Adipose tissue (tissue), 3 donors: ENCODE results near the gene CDKAL1. TPM values are rescaled to one million over a fixed set of nuclear protein-coding genes. Genes with fewer than 3 reads are reported as not detected.

Experiments used
- H3K27ac ChIP-seq: one replicate; pipeline ENCODE4 v1.5.1; 2013; ENCODE audit warnings: low read depth, low read length
- WGBS, 3 donors: extraction: QIAGEN DNeasy Blood & Tissue Kit; methylation state at CpG; one replicate each; pipeline ENCODE4 v1.1.7; 2013; 5-methylcytosine and 5-hydroxymethylcytosine counted together
- polyA plus RNA-seq, 3 donors: library from polyadenylated mRNA; stranded (reverse); fragments of 200-250 nt; gene quantifications; one replicate each; pipeline ENCODE4 v1.2.3, GENCODE V29; 2013
- donor health status: healthy with polysubstance abuse.
- donor health status: Bipolar disorder and iron deficiency.
- donor health status: healthy.

Gene CDKAL1
- polyA plus RNA-seq, 3 donors, result 2.9 to 6.0 (median 3.6) TPM

DNA sequence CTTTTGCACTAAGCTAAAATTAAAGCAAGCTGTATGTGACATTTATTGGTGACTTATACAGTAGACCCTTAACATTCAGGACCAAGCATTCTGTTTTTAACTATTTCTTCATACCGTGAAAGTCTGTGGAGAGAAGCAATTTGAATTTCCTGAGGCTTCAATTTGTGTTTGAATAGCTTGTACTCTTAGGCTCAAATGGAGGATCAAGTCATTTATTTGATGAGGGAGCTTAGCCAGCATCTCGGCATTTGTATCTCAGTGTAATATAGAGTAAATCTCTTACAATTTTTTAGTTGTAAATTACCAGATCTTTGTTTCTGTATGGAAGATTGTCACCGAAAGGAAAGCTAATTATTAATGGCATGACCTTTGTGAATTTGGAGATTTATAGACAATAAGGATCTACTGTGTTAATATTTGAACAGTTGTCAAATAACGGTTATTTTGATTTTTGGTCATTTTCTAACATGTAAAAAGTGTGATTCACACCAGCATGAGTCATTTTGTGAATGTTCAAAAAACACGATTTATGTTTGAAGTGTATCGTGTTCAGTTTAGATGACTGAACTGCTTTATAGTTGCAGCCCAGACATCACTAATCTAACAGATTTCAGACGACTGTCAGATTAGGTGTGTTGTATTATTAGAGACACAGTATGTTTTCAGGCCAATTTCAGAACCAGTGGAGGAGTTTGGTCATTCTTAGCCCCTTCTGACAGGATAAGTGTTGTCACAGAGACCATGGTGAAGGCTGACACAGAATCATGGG, 332.9 kb downstream of the CDKAL1 start:
- WGBS, 3 donors, result 70 to 91% (median 88%) methylated on average over 7 of the region's 7 CpGs
- H3K27ac ChIP-seq, result no peak overlapping the region

DNA sequence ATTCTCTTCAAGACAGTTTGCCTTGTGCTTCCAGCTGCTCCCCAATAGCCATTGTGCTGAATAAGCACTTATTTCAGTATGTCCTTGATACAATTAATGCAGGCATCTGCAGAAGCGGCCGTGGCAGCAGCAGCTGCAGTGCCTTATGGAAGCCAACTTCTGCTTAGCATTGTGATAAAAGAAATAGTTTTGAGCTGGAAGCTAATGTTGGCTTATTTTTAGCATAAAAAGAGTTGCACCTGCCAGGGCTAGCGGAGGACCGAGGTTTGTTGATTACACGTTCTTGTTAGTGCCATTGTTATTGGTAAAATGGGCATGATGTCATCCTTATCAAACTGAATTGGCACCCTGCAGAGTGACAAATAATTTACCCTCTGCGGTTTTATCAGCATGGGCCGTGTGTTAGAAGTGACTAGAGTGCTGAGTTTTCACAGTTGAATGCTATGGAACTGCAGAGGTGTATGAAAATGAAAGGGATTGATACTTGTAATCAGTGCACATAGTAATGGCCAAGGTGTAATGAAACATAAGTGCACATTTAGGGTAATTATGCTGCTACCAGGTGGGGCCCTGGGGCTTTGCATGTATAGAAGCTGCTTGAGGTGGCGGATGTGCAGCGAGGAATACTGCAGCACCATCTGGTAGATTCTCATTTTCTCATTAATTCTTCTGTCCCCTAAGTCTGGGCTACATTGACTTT, 334.3 kb downstream of the CDKAL1 start:
- no peak overlapping the region for H3K27ac ChIP-seq
- WGBS, 3 donors, result 40 to 91% (median 85%) methylated on average over 9 of the region's 9 CpGs

DNA sequence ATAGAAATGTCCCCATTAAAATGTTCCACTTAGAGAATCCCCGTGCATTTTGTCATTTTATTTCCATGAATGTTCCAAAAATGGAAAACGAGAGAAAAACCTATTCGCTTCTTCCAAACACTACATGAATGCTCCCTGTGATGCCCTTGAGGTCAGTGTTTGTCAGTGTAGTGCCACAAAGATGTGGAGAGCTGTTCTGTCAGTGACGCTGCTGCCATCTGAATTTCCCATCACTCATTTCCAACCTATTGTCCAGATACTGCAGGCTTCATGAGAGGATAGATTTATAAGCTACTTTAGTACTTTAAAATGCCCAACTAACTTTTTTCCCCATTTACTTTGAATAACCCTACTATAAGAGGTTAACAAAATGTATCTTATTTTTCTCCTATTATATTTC, 335.8 kb downstream of the CDKAL1 start:
- 90 to 94% (median 91%) methylated on average over 4 of the region's 4 CpGs for WGBS, 3 donors
- H3K27ac ChIP-seq, result no peak overlapping the region

DNA sequence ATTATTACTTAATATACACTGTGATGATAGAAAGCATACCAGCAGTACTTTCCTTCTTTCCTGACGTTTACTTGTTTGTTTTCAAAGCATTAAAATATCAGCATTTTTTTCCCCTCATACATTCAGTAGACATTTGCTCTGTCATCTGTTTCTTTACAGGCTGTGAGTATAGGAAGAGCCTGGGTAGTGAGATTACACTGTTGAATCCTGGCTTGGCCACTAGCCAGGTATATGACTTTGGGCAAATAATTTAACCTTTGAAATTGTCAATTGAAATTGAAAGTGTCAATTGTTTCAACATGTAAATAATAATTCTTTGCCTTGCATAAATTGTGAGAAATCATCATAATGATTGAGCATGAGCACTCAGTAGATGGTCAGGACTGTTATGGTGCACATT, 336.2 kb downstream of the CDKAL1 start:
- H3K27ac ChIP-seq, result no peak overlapping the region
- 67 to 73% (median 71%) methylated on average over 1 of the region's 1 CpG for WGBS, 3 donors

DNA sequence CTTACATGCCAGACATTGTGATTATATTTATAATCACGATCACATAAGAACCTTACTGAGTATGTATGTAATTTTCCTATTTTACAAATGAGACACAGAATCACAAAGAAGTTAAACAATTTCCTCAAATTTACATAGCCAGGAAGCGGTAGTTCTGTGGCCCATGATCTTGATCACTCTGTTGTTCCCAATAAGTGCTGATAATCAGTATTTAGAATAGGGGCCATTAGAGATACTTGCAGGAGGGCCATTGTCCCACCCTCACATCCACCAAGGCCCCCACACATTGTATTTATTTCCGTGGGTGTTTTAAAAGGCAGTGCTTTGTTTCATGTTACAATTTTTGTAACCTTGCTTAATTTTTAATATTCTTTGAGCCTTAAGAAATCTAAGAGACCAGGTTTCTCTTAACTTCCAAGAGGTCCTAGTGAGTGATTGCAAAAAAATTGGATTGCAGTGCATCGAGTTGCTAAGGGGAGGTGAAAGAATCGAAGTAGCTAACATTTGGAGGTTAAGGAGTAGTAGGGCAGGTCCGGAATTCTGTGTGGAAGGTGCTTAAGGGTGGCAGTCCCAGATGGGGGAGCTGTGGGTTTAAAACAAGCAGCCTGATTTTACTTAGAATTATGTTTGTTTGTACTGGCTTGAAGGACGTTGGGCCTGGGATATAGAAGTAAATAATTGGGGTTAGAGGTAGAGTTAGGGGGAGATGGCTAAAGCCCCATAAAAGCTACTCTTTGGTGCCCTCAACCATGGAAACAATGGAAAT, 339.4 kb downstream of the CDKAL1 start:
- WGBS, 3 donors, result 75 to 85% (median 79%) methylated on average over 7 of the region's 7 CpGs
- no peak overlapping the region for H3K27ac ChIP-seq

DNA sequence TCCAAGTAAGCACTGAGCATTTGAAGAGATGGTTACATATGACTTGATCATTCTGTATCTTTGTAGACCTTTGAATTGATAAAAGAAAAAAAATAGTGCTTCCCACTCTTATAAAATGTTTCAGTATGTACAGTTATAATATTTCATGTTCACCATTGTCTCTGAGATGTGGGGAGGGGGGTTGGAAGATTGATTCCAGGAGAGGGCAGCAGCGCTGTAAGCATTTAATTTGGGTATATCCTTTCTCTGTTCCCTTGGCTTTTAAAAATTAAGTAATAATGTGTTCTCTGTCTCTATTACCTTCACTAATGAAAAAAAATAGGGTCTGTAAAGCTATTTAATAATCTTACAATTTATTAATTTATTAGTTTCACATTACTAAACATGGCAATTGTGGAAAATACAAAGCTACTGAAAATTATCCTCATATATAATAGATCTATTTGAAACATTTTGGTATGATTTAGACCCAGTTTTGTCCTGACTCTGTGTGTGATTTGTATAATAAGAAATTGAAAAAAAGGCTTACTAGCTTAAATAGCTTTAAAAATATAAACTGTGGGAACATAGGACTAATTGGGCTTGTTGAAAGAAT, 341.2 kb downstream of the CDKAL1 start:
- no peak overlapping the region for H3K27ac ChIP-seq
- WGBS, 3 donors, result 90 to 100% (median 95%) methylated on average over 1 of the region's 1 CpG

DNA sequence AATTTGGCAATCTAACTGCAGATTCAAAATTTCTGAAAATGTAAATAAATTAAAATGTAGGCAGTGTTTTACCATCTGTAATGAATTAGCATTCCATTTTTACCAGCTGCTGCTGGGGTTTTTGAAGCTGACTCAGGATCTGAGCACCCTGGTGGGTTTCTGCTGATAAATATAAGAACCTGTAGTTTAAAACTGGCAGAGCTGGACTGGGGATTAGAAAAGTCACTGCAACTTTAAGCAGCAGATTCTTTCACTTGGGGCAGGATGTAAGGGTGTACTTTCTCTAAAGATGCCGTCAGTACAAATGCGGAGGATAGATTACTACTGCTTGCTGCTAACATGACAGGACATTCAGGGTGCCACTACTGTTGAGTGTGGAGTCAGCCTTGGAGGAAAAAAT, 341.8 kb downstream of the CDKAL1 start:
- 63 to 81% (median 78%) methylated on average over 2 of the region's 2 CpGs for WGBS, 3 donors

DNA sequence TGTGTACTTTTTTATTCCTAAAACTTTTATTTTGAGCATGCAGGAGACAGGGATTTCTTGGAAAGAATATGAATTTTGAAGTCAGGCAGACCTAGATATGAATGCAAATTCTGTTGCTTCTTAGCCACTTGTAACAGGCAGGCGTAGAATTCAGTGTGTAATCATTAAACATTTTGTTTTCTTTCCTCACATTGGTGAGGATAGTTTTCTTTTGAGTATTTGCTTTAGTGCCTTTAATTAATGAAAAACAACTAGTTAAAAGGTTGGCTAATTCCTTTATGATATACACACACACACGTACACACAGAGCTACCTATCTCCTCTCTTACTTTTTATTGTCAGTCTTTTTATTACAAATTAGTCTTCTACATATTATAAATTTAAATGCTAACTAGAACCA, 342.3 kb downstream of the CDKAL1 start:
- no peak overlapping the region for H3K27ac ChIP-seq

More for the DNA sequence above, 341.8 kb downstream of the CDKAL1 start:
- no peak overlapping the region for H3K27ac ChIP-seq

DNA sequence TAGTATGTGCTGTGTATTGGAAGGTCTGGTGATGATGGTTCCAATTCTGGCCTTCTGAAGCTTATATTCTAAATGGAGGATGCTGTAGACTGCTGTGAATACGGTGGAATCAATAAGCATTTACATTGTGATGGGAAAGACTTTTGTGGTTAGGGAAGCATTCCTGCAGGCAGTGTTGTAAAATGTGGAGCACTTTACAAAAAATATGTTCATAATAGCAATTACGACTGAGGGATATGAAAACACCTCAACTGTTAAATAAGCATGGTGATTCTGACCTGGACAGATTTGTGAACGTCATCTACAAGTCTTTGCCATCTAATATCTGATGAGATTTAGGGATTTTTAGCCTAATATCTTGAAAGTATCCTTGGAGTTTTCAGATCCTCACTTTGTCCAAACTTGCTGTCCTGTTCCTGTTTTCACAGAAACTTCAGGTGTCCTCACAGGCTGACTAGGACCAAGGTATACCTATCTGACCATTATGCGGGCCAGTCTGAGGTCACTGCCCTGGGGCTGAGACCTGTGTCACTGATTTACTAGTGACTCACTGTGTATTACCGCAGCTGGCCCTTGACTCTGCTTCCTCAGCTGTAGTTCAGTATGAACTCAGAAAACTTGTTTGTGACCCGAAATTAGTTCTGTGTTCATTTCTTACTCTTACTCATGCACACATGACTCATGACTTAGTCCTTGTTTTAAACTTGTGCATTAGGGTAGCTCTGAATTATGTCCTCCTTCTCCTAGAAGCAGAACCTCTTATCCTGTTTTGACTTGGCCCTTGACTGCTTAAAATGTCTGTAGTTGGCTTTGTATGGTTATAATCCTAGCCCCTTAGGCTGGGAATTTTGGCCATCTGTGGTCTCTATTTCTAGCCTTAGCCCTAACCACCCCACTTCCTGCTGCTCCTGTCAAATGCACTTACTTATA, 343.0 kb downstream of the CDKAL1 start:
- 52 to 78% (median 68%) methylated on average over 6 of the region's 6 CpGs for WGBS, 3 donors
- H3K27ac ChIP-seq, result no peak overlapping the region

More for the DNA sequence above, 342.3 kb downstream of the CDKAL1 start:
- 83 to 98% (median 95%) methylated on average over 2 of the region's 2 CpGs for WGBS, 3 donors

DNA sequence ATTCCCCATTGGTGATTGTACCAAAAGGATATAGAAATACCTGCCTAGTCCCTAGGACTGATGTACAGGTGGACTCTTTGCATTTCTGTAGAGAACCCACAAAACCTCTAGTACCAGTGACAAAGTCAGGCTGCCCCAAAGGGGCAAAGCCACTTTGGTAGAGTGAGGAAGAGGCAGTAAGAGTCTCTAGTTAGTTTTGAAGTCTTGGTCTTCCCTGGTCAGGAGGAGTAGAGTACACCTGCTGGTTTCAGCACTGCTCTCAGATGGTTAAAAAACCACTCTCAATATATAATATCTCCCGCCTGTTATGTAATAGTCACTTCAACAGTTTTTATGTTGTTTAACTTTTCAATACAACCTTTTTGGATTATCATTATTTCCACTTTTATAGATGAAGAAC, 344.9 kb downstream of the CDKAL1 start:
- WGBS, 3 donors, result 85 to 98% (median 96%) methylated on average over 1 of the region's 1 CpG
- H3K27ac ChIP-seq, result no peak overlapping the region

DNA sequence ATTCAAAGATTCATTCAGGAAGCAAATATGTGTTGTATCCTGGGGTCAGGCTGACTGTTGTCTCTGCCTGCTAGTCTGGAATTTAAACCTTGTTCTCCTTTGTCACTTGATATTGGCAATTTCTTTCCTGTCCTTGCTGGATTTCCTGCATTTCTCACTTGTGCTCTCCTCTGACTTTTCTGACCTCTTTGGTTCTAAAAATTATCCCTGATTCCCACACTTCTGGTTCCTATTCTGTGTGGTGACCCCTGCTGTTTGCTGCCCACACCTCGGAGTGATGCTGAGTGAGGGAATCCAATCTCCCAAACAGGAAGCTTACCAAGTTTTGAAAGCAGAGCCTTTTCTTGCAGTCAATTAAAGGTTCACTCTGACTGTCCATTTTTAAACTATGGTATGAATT, 345.3 kb downstream of the CDKAL1 start:
- no peak overlapping the region for H3K27ac ChIP-seq
- WGBS, 3 donors, result 38 to 80% (median 57%) methylated on average over 1 of the region's 1 CpG

DNA sequence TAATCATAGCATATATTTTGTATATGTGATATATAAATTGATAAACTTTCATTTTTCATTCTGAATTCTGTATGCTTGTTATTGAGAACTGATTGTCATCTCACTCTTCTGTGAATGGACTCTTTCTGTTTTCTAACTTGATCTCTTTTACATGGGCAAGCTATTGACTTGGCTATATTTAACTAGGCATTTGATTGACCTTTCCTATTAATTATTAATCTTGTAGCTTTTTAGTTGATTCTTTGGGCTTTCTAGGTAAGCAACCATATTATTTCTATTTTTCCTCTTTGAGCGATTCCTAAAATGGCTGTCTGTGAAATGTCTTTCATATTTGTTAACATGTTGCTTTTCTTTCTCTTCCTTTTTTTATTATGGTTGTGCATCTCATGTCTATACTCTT, 347.1 kb downstream of the CDKAL1 start:
- 63 to 98% (median 97%) methylated on average over 1 of the region's 1 CpG for WGBS, 3 donors
- no peak overlapping the region for H3K27ac ChIP-seq

DNA sequence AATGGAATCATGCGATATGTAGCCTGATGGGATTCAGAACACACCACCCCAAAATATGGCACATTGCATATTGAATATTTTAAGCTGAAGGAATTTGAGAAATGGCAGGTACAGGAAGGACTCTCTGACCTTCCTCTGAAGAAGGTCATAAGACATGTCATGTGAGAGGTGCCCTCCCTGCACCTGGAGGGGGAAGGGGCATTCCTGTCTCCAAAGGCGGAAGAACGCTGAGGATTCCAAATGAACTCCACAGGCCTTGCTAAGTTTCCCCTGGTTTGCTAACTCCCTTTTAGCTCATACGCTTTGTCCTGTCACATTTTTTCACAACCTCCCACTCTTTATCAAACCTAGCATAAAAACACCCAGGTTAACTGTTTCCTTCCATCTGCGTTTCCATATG, 347.8 kb downstream of the CDKAL1 start:
- no peak overlapping the region for H3K27ac ChIP-seq
- 95 to 96% (median 95%) methylated on average over 5 of the region's 5 CpGs for WGBS, 3 donors

DNA sequence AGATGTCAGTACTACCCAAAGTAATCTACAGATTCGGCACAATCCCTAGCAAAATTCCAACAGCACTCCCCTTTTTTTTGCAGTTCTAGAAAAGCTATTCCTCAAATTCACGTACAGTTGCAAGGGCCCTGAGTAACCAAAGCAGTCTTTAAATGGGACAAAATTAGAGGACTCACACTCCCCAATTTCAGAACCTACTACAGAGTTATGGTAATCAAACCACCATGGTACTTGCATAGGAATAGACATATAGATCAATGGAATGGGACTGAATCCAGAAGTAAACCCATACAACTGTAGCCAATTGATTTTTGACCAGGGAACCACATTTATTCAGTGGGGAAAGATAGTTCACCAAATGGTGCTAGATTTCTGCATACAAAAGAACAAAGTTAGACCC, 350.8 kb downstream of the CDKAL1 start:
- H3K27ac ChIP-seq, result no peak overlapping the region
- 95 to 100% (median 100%) methylated on average over 2 of the region's 2 CpGs for WGBS, 3 donors

DNA sequence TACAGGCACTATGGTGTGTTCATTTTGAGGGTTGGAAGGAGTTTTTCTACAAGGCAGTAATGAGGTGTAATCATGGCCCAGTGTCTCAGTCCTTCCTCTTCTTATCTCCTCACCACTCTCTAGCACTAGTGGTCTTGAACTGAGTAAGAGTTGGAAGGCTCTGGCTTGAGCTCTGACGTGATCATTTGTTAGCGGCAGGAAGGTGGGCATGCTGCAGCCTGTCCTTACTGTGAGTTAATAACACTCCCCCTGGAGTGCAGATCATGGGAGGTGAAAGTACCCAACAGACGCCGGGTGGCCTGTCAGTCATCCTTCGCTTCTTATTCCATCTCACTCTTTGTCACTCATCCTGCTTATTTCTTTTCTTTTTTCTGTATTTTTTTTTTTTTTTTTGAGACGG, 356.9 kb downstream of the CDKAL1 start:
- 94 to 100% (median 95%) methylated on average over 6 of the region's 6 CpGs for WGBS, 3 donors

DNA sequence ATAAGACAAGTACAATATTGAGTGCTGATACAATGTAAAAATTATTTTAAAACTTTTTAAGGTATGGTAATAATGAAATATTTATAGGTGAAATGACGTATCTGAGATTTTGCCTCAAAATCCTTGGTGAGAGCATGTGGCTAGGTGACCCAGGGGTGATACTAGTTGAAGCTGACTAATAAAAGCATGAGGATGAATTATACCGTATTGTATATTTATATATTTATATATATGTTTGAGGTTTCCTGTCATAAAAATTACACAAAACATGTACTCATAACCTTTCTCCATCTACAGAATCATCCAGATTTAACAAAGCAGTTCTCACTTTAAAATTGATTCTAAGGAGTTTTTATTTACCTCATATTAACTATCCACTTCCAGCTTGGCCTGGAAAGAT, 358.1 kb downstream of the CDKAL1 start:
- WGBS, 3 donors, result 76 to 85% (median 83%) methylated on average over 2 of the region's 2 CpGs
- H3K27ac ChIP-seq, result no peak overlapping the region

More for the DNA sequence above, 356.9 kb downstream of the CDKAL1 start:
- no peak overlapping the region for H3K27ac ChIP-seq

DNA sequence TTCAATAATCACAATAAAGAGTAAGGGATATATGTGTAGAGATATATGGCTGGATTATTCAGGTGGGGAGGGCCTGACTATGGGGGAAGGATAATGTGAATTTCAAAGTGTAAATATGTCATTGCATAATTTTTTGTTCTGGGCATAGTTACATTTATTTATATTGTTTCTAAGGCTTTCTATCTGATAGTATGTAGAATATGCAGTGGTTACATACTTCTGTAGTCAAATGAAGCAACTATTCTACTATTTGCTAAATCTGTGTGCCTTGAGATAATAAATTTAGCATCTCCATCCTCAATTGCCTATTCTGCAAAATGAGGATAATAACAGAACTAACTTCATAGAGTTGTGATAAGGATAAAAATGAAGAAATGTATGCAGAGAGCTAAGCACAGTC, 359.2 kb downstream of the CDKAL1 start:
- no peak overlapping the region for H3K27ac ChIP-seq
